HG03196 (cell line): ENCODE results near the gene KLK1.
"Not testable (repeated sequence)": the region's sequence is repeated elsewhere in the genome, so short reads cannot be mapped to it uniquely, and the experiment has no call there.

ENCODE experiments used
- ATAC-seq: cut with Tn5 transposase; IDR thresholded peaks from one replicate; pipeline ENCODE4 v1.9.1; 2021; ENCODE audit not compliant: unreplicated experiment

Gene KLK1

DNA sequence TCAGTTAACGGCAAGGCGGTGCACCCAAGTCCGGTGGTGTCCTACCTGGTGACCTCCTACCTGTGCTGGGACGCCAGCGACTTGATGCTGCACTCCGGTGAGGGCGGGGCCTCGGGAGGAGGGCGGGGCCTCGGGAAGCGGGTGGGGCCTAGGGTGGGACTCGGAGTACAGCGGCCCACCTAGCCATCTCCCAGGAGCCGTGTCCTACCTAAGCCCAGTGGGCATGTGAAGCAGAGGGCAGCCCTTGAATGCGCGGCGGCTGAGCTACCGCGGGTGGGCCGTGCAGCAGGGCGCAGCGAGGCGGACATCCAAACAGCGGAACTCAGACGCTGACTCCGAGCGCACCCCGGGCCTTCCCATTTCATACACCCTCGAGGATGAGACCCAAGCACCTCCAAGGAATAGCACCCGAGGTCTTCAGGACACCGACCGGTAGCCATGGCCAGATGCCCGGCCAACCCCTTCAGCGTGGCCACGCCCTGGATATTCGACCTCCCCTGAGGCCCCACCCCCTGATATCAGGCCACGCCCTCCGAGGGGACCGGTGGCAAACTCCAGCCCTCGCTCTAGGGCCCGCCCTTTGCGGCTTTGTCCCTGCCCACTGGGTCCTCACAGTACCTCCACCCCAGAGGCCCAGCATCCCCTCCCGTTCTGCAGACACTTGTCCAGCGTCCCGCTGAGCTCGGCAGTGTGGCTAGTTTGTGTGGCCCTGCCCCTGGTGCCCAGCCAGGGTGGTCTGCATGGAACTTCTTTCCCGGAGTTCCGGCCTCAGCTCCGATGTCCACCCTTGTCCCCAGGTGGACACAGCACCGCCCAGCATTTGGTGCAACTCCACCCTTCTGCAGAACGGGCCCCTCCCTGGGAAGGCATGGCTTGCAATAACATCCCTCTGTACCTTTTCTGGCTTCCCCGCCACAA is 5.4 kb downstream of the KLK1 start:
- ATAC-seq: peak; percentile 53

DNA sequence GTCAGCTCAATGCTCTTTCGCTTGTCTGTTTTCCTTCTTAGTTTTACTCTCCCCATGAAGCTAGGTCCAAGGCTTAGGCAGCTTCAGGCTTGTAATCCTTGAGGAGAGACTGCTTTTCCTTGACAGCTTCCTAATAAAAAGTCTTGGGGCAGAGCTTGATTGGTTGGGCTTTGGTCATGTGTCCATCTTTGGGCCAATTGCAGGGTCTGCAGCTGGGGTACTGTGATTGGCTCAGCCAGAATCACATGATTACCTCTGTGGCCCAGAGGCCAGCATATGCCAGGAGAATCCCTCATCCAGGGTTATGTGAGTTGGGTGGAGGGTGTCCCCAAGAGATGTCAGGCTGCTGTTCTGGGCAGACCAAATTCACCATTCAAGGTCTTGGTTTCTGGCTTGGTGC is 8.1 kb downstream of the KLK1 start:
- ATAC-seq: no peak

DNA sequence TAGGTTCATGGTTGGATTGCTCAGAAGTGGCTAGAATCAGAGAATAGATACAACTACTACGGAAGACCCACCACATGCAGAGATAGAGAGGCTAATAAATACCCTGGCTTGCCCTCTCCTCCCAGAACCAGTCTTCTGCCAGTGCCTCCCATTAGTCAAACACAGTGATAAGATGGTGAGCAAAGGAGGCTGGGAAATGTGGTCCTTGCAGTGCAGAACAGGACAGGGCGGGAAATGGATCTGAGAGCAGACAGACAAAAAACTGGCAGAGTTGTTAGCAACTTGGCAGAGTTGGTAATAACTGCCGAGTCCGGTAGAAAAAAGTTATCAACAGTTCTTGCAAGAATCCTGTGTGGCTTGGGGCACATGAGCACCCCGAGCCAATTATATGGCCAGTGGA is 8.7 kb downstream of the KLK1 start:
- ATAC-seq: no peak

DNA sequence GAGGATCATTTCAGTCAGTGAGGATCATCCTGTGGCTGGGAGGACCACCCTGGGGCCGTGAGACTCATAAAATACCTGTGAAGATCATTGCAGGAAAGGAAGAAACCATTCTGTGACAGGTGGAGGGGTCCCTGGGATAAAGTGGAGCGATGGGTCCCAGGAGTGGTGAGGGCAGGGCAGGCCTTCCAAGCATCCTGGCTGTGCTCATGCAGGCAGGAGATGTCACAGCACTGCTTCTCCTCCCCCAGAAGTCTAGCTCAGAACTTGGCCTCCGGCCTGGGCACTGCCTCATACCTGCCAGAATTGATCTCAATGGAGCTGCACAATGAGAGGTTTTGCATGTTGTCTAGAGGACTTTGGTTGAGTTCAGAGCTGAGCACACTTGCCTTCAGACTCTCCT is 11.1 kb downstream of the KLK1 start:
- ATAC-seq: no peak

DNA sequence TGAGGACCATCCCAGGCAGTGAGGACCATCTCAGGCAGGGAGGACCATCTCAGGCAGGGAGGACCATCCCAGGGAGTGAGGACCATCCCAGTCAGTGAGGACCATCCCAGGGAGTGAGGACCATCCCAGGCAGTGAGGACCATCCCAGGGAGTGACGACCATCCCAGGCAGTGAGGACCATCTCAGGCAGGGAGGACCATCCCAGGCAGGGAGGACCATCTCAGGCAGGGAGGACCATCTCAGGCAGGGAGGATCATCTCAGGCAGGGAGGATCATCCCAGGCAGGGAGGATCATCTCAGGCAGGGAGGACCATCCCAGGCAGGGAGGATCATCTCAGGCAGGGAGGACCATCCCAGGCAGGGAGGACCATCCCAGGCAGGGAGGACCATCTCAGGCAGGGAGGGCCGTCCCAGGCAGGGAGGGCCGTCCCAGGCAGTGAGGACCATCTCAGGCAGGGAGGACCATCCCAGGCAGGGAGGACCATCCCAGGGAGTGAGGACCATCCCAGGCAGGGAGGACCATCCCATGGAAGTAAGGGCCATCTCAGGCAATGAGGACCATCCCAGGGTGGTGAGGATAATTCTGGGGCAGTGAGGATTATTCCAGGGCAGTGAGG is 11.9 kb downstream of the KLK1 start:
- not testable (repeated sequence) for ATAC-seq

DNA sequence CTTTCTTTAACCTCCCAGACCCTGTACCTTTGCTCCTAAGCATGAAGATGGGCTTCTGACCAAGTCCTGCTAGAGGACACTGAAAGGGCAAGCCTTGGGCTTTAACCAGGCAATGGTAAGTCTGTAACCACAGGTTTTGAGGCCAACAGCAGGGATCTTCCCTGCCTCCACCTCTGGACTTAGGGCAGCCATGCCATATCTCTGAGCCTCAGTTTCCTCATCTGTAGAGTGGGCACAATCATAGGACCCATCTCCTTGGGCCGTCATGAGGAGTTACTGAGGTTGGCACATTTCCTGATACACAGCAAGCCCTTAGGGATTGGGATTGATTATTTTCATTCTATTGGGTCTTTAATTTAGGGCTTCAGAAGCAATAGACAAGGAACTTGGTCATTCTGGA is 14.7 kb downstream of the KLK1 start:
- ATAC-seq: no peak

DNA sequence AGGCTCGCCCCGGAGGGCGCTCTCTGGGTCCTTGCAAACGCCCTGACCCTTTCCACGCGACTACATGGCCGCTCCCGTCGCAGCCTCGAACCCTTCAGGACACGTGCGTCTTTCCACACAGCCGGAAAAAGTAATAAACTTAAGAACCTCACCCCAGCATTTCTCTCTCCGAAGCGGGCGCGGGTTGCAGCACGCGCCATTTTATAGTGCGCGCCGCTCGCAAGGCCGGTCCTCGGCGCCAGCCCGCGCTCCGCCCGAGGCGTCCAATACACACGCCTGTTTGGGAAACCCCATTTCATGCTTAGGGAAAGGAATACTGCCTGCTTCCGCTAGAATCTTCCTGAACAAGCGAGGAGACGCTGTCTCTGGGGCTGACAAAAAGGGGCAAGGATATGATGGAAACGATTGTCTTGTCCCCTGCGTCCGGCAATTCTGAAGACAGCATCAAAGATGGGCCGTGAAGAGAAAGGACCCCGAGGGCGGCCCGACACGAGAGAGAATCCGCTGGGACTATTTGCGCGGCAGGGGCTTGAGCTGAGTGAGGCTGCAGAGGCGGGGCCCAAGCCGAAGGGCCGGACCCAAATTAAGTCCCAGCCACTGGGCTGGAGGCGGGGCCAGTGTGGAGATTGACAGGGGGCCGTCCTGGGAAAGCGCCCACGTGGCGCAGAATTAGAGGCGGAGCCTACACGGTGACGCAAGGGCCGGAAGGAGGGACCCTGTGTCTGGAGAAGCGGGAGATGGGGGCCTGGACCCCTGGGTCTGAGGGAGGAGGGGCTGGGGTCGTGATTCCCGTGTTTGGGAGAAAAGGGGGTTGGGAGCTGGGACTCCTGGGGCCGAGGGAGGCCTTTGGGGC is 18.9 kb downstream of the KLK1 start:
- ATAC-seq: peak; percentile 96

DNA sequence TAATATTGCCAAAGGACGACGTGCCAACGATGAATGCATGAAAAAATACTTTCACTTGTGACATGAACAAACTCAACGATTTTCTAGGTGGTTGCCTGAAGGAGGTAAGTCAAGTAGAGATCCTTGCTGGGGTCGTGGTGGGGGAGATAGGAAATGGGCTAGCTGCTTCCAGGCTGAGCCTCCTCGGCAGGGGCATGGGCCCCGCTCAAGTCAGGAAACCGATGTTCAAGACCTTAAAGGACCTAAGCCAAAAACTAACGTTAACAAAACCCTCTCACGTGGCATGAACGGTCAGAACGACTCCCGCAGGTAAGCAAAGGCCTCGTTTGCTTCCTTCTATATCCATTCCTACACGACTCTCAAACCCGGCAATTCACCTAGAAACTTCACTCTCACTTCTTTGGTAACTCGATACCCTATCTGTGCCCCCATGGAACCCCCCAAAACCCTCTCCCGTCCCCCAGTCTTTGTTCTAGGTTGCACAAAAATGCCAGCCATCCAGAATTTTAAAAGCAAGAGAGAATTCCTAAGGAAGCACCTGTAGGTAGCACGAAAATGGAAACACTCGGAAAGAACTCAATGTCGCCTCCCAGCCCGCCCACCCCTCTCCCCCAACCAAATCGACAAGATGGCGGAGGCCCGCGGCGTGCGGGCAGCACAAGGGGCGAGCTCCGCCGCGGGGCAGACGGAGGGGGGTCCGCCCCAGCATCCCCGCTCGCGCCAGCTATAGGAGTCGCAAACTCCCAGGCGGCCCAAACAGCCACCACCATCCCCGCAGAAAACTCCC is 19.8 kb downstream of the KLK1 start:
- ATAC-seq: peak; percentile 9

DNA sequence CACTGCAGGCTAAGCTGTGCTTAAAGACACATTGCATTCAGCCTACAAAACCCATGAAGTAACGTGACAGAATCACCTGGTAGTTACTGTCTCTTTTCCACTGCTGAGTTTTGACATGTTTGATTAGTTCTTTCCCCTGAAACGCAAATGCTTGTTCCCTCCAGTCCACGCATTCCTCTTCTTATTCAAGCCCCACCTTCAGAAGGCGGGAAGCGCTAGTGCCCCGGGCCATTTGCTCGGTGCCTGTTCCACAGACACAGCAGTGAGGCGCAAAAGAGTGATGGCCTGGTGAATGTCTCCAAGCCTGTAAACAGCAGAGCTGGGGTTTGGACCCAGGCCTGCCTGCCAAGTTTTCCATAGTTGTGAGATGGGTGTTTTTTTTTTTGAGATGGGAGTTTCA is 22.5 kb downstream of the KLK1 start:
- no peak for ATAC-seq

DNA sequence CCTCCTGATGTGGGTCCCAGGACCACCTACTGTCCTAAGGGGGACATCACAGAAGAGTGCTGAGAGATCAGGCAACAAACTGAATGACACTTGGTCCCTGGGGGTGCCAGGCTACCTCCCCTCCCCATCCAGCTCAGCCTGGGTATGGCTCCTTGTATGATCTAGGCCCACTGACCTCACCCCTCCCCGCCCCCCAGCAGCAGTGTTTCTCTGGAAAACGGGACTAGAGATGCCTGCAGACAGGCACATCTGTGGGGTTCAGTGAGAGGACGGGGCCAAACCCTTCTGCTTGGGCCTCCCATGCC is 24.1 kb downstream of the KLK1 start:
- ATAC-seq: no peak

DNA sequence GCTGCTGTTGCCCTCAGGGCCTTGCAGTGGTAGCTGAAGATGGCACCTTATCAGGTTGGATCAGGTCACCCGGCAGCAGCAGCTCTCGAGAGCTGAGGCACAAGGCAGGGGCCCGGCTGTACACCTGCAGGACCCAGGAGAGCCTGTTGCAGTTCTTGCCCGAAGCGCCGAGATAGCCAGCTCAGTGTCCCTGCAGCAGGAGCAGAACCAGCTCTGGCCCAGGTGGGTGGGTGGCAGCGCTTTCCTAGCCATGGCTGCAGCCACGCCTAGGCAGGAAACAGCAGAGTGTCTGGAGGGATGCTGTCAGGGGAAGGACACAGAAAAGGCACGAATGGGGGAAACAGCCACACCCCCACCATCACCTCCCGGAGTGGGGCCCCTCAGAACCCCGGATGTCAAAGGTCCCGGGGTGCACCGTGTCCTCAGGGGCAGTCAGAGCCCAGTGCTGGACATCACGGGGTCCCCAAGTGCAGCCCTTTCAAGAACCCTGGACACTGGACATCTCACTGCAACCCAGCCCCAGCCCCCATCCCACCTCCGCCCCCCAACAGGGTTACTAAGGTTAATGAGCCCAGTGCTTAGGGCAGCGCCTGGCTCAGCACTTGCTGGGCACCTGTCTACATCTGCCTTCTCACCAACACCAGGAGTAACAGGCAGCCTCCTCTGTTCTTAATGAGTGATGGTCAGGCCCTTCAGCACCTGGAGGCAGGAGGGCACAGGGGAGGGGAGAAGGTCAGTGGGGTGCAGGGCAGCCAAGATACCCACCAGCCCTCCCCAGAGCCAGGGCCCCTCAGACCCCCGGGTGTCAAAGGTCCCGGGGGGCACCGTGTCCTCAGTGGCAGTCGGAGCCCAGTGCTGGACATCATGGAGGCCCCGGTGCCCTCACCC is 24.7 kb downstream of the KLK1 start:
- ATAC-seq: no peak

DNA sequence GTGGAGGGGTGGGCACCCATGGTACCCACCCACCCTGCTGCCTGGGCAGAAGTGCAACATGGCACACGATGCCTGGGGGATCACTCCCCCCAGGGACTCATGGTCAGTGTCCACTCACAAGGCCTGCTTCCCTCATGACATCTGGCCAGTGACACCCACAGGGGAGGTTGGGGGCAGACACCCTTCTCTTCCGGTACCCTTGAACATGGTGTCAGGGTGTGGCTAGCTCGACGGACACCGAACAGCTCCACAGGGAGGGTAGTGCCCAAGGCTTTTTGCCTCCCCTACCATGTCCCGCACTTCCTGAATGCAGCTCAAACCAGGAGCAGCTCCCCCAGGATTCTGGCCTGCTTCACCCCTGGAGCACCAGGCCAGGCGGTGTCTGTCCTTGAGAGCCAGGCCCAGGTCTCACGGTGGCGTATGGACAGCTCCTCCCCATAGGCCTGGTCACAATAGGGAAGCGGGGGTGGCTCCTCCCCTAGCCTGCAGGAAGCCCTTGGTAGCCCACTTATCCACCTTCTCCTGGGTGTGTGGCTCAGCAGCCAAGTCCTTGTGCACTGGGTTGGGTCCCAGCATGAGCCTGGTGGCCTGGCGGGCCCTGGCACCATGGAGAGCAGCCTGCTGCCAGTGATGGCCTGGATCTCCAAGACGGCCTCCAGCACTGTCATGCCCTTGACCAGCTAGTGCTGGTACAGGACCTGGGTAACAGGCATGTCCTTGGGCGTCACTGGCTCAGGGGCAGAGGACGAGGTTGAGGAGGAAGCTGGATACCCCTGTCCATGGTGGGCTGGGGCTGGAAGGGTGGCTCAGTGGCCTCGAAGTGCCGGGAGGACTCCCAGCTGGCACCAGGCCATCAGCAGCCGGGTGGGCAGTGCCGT is 25.6 kb downstream of the KLK1 start:
- no peak for ATAC-seq

DNA sequence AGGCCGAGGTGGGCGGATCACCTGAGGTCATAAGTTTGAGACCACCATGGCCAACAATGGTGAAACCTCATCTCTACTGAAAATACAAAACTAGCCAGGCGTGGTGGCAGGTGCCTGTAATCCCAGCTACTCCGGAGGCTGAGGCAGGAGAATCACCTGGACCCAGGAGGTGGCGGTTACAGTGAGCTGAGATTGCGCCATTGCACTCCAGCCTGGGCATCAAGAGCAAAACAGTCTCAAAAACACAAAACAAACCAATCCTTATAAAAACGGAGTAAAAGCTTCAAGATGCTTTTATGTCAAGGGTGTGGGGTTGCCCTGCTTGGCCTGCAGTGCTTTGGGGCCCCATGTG is 26.2 kb downstream of the KLK1 start:
- ATAC-seq: no peak

DNA sequence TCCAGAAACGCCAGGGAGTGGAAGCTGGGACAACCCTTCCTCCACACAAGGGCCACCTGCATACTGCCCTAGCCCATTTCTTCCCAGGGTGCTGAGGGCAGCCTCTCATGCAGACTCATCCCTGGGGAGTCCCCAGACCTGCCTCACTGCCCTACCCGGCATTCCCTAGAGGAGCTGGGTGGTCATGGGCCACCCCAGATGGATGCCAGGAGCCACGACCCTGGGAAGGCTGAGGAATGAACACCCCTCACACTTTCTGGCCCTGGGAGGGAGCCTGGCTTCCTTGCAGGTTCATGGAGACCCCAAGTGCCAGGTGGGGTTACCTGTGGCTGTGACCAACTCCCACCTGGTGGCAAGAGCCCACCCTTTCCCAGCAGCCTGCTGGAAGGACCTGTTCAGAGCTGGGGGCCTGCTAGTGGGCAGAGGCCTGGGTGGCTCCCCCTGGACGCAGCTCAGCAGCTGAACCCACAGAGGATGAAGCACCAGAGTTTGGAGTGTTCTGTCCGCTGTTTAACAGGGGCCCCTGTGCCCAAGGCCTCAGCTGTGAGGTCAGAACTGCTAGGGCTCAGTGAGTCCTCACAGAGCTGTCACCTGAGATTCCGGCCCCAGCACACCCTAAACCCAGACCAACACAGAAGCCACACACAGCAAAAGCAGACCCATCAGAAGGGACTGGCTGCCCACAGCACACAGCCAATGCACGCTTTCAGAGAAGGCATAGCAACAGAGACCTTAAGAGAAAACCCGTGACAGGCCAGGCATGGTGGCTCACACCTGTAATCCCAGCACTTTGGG is 26.8 kb downstream of the KLK1 start:
- ATAC-seq: no peak

DNA sequence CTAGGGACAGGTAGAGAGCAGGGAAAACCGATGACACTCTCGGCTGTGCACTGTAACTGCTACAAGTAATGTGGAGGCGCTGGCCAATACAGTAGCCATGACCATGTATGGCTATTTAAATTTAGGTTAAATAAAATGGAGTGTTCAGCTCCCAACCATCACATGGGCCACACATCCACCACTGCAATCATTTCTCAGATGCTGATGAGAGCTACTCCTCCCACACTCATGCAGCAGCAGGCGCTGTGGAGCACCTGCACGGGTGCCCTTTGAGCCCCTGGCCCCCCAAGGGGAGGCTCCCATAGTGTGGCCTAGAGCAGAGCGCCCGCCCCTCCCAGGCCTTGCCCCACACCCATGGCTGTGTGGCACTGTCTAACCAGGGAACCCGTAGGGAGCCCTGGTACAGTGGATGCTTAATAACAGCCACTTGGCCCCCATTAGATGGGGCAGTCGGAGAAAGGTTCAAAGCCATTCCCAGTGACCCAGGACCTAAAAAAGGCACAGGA is 27.4 kb downstream of the KLK1 start:
- no peak for ATAC-seq

DNA sequence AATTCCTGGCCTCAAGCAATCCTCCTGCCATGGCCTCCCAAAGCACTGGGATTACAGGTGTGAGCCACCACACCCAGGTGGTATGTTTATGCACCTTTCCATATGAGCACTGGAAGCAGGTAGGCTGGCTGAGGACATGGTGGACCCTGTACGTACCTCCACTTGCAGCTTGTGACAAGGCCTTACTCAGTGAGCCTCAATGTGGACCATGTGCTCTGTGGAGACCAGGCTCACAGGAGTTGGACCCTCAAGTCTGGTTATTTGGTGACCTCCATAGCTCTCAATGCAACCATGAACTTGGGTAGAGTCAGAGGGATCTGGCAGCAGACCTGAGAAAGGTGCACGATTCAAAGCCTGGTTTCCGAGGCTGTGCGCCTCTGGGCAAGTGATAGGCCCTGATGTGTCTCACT is 27.9 kb downstream of the KLK1 start:
- ATAC-seq: no peak

DNA sequence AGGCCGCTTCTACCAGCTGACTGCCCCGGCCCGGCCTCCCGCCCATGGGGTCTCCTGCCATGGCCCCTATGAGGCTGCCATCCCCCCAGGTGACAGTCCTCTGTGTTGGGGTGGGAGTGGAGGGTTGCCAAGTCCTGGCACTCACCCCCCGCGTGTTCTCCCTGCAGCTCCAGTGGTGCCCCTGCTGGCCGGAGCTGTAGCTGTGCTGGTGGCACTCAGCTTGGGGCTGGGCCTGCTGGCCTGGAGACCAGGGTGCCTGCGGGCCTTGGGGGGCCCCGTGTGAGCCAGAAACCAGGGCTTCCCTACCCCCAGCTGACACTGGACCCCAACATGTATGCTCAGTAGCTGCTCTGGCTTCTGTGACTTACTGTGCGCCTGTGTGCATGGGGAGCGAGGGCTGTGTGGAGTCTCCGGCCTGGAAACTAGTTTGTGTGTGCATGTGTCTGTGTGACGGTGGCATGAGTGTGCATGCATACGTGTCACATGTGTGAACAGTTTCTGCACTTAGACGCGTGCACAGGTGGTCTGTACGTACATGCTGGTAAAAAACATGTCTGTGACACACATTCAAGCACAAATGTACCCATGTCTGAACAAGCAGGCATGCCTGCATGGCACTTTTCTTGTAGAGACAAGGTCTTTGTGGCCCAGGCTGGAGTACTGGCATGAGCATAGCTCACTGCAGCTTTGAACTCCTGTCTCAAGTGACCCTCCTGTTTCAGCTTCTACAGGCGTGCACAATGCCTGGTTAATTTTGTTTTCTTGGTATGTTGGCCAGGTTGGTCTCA is 28.5 kb downstream of the KLK1 start:
- ATAC-seq: no peak
